GM23248 (cell line): ENCODE measurements around the gene LIPT2. TPM values are rescaled to one million over a fixed set of nuclear protein-coding genes. Genes with fewer than 3 reads are reported as not detected.

ENCODE experiments used
- DNase-seq: peaks from one replicate; pipeline ENCODE4 v3.0.0-alpha.2; 2015
- H2AFZ ChIP-seq: fragments of 200-600 bp; sonication (generic); 2 replicates; pipeline ENCODE4 v1.6.1; 2016; ENCODE audit warnings: antibody characterized with exemption
- H3F3A ChIP-seq: fragments of 200-600 bp; sonication (generic); 2 replicates; pipeline ENCODE4 v1.6.1; 2016; ENCODE audit warnings: mild to moderate bottlenecking, antibody characterized with exemption, mixed run types; ENCODE audit not compliant: insufficient read depth
- H3K27ac ChIP-seq: fragments of 200-600 bp; sonication (generic); 2 replicates; pipeline ENCODE4 v1.5.1; 2016; ENCODE audit warnings: mild to moderate bottlenecking
- H3K27me3 ChIP-seq: fragments of 200-600 bp; sonication (generic); replicated peaks from 2 replicates; pipeline ENCODE4 v1.6.1; 2016; ENCODE audit warnings: mild to moderate bottlenecking; ENCODE audit not compliant: insufficient read depth
- H3K36me3 ChIP-seq: fragments of 200-600 bp; sonication (generic); 2 replicates; pipeline ENCODE4 v1.6.1; 2016; ENCODE audit warnings: low read depth, mild to moderate bottlenecking
- H3K4me1 ChIP-seq: fragments of 200-600 bp; sonication (generic); 2 replicates; pipeline ENCODE4 v1.6.1; 2016; ENCODE audit warnings: mild to moderate bottlenecking; ENCODE audit not compliant: insufficient read depth
- H3K4me2 ChIP-seq: fragments of 200-600 bp; sonication (generic); one replicate; pipeline ENCODE4 v1.6.1; 2016; ENCODE audit warnings: mild to moderate bottlenecking; ENCODE audit not compliant: unreplicated experiment
- H3K4me3 ChIP-seq: fragments of 200-600 bp; sonication (generic); 2 replicates; pipeline ENCODE4 v1.5.1; 2016; ENCODE audit warnings: mild to moderate bottlenecking
- H3K79me2 ChIP-seq: fragments of 200-600 bp; sonication (generic); 2 replicates; pipeline ENCODE4 v1.6.1; 2016; ENCODE audit warnings: mild to moderate bottlenecking; ENCODE audit not compliant: insufficient read depth
- H3K9ac ChIP-seq: fragments of 200-600 bp; sonication (generic); 2 replicates; pipeline ENCODE4 v1.6.1; 2016; ENCODE audit warnings: mild to moderate bottlenecking
- H3K9me2 ChIP-seq: fragments of 200-600 bp; sonication (generic); 2 replicates; pipeline ENCODE4 v1.6.1; 2016; ENCODE audit warnings: mixed run types, mild to moderate bottlenecking, moderate library complexity; ENCODE audit not compliant: insufficient read depth
- H3K9me3 ChIP-seq: fragments of 200-600 bp; sonication (generic); one replicate; pipeline ENCODE4 v1.6.1; 2017; ENCODE audit warnings: low read depth
- H4K20me1 ChIP-seq: fragments of 200-600 bp; sonication (generic); 2 replicates; pipeline ENCODE4 v1.6.0; 2016; ENCODE audit not compliant: insufficient read depth
- EZH2 ChIP-seq: fragments of 200-600 bp; sonication (generic); IDR thresholded peaks from 2 replicates; pipeline ENCODE4 v1.6.1; 2018; ENCODE audit warnings: antibody characterized with exemption, mild to moderate bottlenecking; ENCODE audit not compliant: insufficient read depth, poor library complexity, severe bottlenecking
- EZH2phosphoT487 ChIP-seq: fragments of 200-600 bp; sonication (generic); IDR thresholded peaks from 2 replicates; pipeline ENCODE4 v1.6.1; 2018; ENCODE audit warnings: antibody characterized with exemption, moderate library complexity, mild to moderate bottlenecking, low read depth; ENCODE audit not compliant: insufficient read depth
- WGBS, 2 experiments: methylation state at CpG; one replicate each; pipeline ENCODE4 v1.1.6; 2015 to 2017; ENCODE audit warnings: low lambda C conversion rate in 2 of 2, low coverage in 1 of 2; ENCODE audit errors: missing lambda C conversion rate in 2 of 2; 5-methylcytosine and 5-hydroxymethylcytosine counted together
- in situ Hi-C: fragments of 300-500 bp; cut with MboI; formaldehyde crosslinking; loops from 2 replicates; pipeline ENCODE4 v1.15.0; 2020
- polyA plus RNA-seq: library from polyadenylated mRNA; unstranded; fragments of >200 nt; fragmentation: Nextera tagmentation; extraction: Ambion mirVana; gene quantifications from 2 replicates; pipeline ENCODE4 v1.2.1, GENCODE V29; 2016
- total RNA-seq: library from RNA; depleted of rRNA; stranded (reverse); fragments of >200 nt; shearing (Covaris generic); gene quantifications from 2 replicates; pipeline ENCODE4 v1.2.3, GENCODE V29; 2014

The LIPT2 gene
- total and polyA plus RNA-seq, 2 experiments from 2014 or later: 1.5 to 2.1 TPM

DNA sequence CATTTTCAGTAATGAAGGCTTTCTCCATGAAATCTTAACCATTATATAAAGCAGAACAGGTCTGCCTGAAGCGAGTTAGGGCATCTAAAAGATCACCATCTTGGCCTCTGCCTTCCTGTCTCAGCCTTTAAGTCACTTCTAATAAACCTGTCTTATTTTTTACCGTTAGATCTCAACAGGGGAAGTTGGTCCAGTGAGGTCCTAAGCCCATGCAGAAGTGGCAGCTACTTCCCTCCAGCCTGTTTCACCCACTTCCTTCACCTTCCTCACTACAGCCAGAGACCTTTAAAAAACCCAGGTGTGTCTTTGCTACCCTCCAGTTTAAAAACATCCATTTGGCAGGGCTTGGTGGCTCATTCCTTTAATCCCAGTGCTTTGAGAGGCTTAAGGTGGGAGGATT is 14.1 kb upstream of the LIPT2 start:
- no peak overlapping the region for H3K4me3 ChIP-seq
- H3K9ac ChIP-seq: no peak overlapping the region
- no peaks in the 10 kb centered on the region for H3K9me3 ChIP-seq
- no peaks in the 10 kb centered on the region for H4K20me1 ChIP-seq
- no peaks in the 10 kb centered on the region; the same call in 1 of the 2 replicates for H3F3A ChIP-seq
- no peak overlapping the region for H3K4me2 ChIP-seq
- H3K27ac ChIP-seq: no peak overlapping the region
- peaks cover 5% of the 10 kb centered on the region; the same call in 1 of the 2 replicates for H3K4me1 ChIP-seq
- H3K36me3 ChIP-seq: no peaks in the 10 kb centered on the region
- DNase-seq: no peak
- no peaks in the 10 kb centered on the region for H3K79me2 ChIP-seq
- TF ChIP-seq EZH2phosphoT487 (no peak), EZH2 (no peak)
- in situ Hi-C loops: no loop called here
- H3K27me3 ChIP-seq: peaks cover 14% of the 10 kb centered on the region; the same call in 1 of the 2 replicates
- H3K9me2 ChIP-seq: no peaks in the 10 kb centered on the region
- H2AFZ ChIP-seq: no peak overlapping the region
- 3 to 4% methylated on average over 2 of the region's 2 CpGs for WGBS, 2 experiments

DNA sequence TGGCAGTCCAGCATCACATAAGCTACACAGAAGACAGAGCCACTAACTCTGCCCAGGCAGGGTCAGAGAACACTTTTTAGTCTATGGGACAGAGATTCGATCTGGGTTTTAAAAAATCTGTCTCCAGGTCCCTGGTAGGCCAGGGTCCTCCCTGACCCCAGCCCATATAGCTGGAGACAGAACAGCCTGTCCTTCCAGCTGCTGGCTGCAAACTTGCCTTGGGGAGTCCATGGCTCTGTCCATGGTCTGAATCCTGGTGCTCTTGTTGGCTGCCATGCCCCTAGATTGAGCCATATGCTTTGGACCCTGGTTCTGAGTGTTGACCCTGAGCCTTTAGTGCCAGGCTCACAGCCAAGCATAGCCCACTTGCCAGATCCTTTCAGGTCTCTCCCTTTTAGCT is 13.3 kb upstream of the LIPT2 start:
- peaks cover 5% of the 10 kb centered on the region; the same call in 1 of the 2 replicates for H3K4me1 ChIP-seq
- in situ Hi-C loops: no loop called here
- no peak for TF ChIP-seq EZH2phosphoT487
- no peak for TF ChIP-seq EZH2
- no peak overlapping the region for H3K9ac ChIP-seq
- H3K9me2 ChIP-seq: no peaks in the 10 kb centered on the region
- no peaks in the 10 kb centered on the region for H3K36me3 ChIP-seq
- no peak overlapping the region for H3K27ac ChIP-seq
- H3K9me3 ChIP-seq: no peaks in the 10 kb centered on the region
- no peaks in the 10 kb centered on the region; the same call in 1 of the 2 replicates for H3F3A ChIP-seq
- H4K20me1 ChIP-seq: no peaks in the 10 kb centered on the region
- peaks cover 7% of the 10 kb centered on the region; the same call in 1 of the 2 replicates for H3K27me3 ChIP-seq
- H3K79me2 ChIP-seq: no peaks in the 10 kb centered on the region
- no peak overlapping the region for H3K4me2 ChIP-seq
- no peak overlapping the region for H2AFZ ChIP-seq
- no peak for DNase-seq
- WGBS, 2 experiments: 30 to 50% methylated on average over 1 of the region's 1 CpG
- H3K4me3 ChIP-seq: no peak overlapping the region

GRCh38 chr11:74505911-74506310 is 12.4 kb upstream of the LIPT2 start:
- Histone ChIP-seq H3K27me3 (peaks cover 5% of the 10 kb centered on the region; the same call in 1 of the 2 replicates), H3K4me2 (no peak overlapping the region), H3K4me1 (peaks cover 5% of the 10 kb centered on the region; the same call in 1 of the 2 replicates), H3K36me3 (no peaks in the 10 kb centered on the region), H3K79me2 (no peaks in the 10 kb centered on the region), H4K20me1 (no peaks in the 10 kb centered on the region), H3K9me3 (no peaks in the 10 kb centered on the region), H3K27ac (no peak overlapping the region), H3K9ac (no peak overlapping the region), H2AFZ (no peak overlapping the region), H3K4me3 (no peak overlapping the region), H3K9me2 (no peaks in the 10 kb centered on the region), H3F3A (no peaks in the 10 kb centered on the region; the same call in 1 of the 2 replicates)
- 58 to 69% methylated on average over 4 of the region's 4 CpGs for WGBS, 2 experiments
- no peak for DNase-seq
- TF ChIP-seq EZH2: no peak
- TF ChIP-seq EZH2phosphoT487: no peak
- in situ Hi-C loops: no loop called here

GRCh38 chr11:74504100-74504691 is 10.7 kb upstream of the LIPT2 start:
- in situ Hi-C loops: no loop called here
- TF ChIP-seq EZH2: no peak
- TF ChIP-seq EZH2phosphoT487: no peak
- Histone ChIP-seq H3K36me3 (no peaks in the 10 kb centered on the region), H2AFZ (no peak overlapping the region), H3K9me3 (no peaks in the 10 kb centered on the region), H3K4me1 (peaks cover 5% of the 10 kb centered on the region; the same call in 1 of the 2 replicates), H3K9me2 (no peaks in the 10 kb centered on the region), H3K9ac (no peak overlapping the region), H3K79me2 (no peaks in the 10 kb centered on the region), H3K4me2 (no peak overlapping the region), H3K27ac (no peak overlapping the region), H3K27me3 (no peaks in the 10 kb centered on the region), H4K20me1 (no peaks in the 10 kb centered on the region), H3F3A (no peaks in the 10 kb centered on the region; the same call in 1 of the 2 replicates), H3K4me3 (no peak overlapping the region)
- no peak for DNase-seq
- WGBS, 2 experiments: 95 to 97% methylated on average over 1 of the region's 1 CpG
